DMS 273 treated with DMSO at 0.1 percent for 48 hours (cell line): ENCODE results near the gene CHST2.
"Not testable (repeated sequence)": the region's sequence is repeated elsewhere in the genome, so short reads cannot be mapped to it uniquely, and the experiment has no call there.

Experiments used
- DNase-seq: peaks from one replicate; lab custom pipeline; 2025; lab: John Stamatoyannopoulos, UW

CHST2 gene, protein sequence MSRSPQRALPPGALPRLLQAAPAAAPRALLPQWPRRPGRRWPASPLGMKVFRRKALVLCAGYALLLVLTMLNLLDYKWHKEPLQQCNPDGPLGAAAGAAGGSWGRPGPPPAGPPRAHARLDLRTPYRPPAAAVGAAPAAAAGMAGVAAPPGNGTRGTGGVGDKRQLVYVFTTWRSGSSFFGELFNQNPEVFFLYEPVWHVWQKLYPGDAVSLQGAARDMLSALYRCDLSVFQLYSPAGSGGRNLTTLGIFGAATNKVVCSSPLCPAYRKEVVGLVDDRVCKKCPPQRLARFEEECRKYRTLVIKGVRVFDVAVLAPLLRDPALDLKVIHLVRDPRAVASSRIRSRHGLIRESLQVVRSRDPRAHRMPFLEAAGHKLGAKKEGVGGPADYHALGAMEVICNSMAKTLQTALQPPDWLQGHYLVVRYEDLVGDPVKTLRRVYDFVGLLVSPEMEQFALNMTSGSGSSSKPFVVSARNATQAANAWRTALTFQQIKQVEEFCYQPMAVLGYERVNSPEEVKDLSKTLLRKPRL

DNA sequence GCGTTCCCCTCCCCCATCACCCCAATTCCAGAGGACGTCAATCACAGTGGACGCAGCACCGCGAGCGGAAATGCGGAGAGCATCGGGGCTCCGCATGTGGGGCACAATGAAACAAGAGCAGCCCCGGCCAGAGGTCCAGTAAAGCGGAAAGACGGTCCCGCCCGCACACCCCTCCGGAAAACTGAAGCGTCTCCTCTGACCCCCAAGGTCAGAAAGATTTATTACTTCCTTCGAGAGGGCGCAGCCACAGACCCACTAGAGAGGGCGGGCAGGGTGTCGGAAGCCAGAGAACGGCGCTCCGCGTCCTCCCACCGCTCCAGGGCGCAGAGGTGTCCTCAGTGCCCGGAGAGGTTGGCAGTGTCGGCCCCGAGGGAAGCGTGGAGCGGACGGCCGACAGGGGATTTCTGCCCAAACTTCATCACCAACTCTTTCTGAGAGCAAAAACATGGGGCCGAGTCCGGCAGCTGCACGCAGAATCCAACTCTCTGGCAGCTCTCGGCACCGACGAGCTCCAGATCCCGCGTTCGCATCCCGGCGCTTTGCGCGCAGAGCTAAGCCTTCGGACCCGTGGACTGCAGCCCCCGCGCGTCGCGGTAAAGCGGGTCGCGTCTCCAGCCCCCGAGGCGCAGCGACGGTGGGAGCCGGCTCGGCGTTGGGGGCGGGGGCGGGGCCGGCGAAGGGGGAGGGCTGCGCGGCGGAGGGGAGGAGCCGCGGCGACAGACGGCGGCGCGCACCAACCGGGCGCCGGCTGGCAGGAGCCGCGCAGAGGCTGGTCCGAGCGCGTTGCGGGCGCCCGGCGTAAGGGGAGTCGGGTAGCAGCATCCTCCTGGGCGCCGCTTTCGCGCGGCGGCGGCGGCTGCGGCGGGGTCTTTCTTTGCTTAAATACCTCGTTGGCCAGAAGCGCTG, at the start of gene CHST2:
Gene CHST2 (plus strand): TSS at position 763 of the 906 bp plus-strand sequence. CDS start 1,046 bp downstream, outside the sequence.
- DNase-seq, result peak; percentile 46

DNA sequence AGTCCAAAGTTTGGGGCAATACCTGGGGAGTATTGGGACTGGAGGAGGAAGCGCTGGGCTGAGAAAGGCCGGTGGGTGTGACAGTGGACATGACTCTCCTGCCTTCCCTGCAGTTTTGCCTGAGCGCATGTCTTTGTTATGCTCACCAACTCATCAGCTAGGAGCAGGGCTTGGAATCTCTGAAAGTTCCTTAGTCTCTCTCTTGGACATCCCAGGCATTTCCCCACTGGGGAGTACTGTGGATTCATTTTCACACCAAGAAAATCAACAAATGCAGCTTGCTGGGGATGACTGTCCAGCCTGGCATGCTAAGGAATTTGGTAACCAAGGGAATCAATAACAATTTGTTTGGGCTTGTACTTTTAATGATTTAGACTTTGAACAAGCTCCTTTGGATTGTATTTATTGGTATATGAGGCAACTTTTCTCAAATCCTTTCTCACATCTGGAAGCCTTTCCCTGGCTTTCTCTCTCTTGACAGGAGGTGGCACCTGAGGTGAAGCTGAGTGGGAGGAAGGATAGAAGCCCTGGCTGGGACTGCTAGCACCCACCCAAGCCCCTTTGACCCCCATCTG, 48.5 kb upstream of the CHST2 start:
- no peak for DNase-seq

DNA sequence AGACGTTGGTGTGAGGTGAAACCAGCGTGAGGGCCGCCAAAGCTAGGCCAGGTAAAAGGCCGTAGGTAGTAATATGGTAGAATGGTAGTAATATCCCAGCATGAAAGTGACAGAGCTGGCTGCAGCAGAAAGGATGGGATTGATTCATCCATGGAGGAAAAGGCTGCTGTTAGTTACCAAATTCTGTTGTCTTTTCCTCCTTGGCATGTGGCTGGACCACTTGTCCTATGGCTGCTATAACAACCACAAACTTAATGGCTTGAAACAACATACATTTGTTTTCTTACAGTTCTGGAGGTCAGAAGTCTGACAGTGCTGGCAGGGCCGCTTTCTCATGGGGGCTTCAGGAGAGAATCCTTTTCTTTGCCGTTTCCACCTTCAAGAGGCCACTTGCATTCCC, 47.8 kb upstream of the CHST2 start:
- no peak for DNase-seq

DNA sequence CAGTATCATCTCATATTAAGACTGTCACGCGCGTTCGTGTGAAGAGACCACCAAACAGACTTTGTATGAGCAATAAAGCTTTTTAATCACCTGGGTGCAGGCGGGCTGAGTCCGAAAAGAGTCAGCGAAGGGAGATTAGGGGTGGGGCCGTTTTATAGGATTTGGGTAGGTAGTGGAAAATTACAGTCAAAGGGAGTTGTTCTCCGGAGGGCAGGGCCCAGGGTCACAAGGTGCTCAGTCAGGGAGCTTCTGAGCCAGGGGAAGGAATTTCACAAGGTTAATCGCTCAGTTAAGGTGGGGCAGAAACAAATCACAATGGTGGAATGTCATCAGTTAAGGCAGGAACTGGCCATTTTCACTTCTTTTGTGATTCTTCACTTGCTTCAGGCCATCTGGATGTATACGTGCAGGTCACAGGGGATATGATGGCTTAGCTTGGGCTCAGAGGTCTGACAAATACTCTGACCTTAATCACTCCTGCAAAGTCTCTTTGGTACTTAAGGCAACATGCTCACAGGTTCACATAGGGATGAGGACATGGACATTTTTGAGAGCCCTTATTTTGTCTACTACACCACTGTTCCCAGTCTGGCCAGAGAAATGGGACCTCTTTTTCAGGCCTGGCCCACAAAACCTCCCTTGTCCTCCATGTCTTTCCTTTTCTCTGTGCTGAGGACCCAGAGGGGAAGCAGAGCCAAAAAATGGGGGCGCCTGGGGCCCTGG, 47.1 kb upstream of the CHST2 start:
- not testable (repeated sequence) for DNase-seq

DNA sequence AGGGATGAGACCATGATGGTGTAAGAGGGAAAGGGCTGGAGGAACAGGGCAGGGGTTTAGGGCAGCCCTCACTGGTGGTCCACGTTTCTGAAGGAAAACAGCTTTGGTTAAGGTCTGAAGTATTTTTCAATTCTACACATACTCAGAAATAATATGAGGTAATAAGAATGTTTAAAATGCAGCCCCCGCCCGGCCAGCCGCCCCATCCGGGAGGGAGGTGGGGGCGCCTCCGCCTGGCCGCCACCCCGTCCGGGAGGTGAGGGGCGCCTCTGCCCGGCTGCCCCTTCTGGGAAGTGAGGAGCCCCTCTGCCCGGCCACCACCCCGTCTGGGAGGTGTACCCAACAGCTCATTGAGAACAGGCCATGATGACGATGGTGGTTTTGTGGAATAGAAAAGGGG, 46.0 kb upstream of the CHST2 start:
- not testable (repeated sequence) for DNase-seq

DNA sequence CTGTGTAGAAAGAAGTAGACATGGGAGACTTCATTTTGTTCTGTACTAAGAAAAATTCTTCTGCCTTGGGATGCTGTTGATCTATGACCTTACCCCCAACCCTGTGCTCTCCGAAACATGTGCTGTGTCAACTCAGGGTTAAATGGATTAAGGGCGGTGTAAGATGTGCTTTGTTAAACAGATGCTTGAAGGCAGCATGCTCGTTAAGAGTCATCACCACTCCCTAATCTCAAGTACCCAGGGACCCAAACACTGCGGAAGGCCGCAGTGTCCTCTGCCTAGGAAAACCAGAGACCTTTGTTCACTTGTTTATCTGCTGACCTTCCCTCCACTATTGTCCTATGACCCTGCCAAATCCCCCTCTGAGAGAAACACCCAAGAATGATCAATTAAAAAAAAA, 45.6 kb upstream of the CHST2 start:
- DNase-seq, result not testable (repeated sequence)

DNA sequence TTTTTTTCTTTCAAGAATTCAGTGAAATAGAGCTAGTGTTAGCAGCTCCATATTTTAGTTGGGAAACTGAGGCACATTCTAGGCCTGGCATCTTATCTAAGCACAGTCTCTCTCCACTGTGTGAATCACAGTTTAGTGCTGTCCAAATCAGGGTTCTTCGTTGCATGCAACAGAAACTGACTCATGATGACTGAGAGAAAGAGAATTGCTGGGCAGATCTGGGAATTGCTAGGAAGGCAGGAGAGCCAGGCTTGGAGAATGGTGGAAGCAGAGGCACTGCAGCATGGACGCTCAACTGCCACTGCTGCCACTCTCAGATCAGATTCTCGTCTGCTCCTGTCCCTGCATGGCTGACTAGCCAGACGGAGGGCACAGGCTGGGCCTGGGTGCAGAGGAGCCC, 40.7 kb upstream of the CHST2 start:
- no peak for DNase-seq

DNA sequence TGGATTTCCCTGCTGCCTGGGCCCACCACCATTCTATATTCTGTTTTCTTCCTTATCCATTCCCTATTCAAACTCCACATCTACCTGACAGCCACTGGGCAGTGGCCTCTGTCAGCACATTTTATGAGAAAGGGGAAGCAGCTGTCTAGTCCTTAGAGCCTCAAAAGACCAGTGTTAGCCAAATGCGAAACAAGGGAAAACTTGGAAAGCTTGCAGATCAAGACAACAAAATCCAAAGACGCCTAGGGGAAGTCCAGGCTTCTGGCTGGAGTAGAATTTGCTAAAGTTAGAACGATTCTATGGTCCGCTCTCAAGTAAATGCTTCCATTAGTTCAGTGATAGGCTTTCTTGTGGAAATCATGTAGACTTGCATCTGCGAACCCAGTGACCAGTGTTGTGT, 39.4 kb upstream of the CHST2 start:
- no peak for DNase-seq

DNA sequence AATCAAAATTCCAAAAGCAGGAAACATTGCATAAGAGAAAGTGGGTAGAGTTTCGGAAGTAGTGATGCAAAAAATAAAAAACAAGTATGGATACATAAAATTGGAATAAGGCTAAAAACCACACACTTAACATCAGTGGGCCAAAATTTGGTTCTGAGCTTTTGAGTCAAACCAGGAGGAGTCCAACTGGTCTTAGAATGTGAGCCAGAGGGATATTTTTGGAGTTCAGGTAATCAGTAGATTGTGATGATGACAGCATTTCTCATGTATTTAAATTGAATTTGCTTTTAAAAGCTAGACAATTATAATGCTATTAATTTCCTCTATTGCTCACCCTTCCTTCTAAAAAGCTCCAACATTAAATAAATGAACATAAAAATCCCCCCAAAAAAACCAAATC, 38.2 kb upstream of the CHST2 start:
- no peak for DNase-seq

DNA sequence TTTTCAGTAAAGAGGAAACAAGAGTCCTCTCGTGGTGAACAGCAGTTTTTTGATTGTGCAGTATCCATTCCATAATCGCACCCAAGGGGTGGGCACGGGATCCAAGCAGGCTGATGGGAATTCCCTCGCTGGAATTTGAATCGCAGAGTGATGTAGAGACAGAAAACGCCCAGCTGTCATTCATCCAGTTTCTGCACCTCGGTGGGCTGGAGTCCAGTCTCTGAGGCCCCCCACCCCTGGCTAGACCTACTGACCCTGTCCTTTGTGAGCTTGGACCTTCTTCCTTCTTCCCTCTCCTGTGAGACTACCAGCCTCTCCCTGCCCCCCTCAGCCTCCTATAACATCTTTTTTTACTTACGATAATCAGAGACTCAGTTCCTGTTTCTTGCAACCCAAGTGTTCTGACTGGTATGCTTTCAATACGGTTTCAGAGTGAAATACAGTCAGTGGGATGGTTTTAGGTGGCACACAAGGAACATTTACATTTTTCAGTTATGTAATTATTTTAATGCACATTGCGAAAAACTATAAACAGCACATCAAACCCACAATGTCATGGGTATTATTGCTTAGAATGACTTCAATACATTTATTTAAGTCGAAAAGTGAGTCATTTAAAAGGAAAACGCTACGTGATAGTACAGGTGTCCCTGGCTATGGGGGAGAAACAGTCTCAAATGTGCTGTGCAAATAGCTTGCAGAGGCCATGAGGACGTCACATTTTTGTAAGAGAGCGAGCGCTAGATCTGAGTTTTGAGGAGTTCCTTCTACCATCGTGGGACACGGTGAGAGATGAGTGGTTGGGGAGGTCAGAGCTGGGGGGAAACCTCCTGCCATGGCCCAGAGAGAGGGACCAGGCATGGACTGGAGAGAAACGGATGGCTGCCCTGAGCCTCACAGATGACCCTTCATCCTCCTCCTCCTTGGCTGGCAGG, 37.5 kb upstream of the CHST2 start:
- no peak for DNase-seq

DNA sequence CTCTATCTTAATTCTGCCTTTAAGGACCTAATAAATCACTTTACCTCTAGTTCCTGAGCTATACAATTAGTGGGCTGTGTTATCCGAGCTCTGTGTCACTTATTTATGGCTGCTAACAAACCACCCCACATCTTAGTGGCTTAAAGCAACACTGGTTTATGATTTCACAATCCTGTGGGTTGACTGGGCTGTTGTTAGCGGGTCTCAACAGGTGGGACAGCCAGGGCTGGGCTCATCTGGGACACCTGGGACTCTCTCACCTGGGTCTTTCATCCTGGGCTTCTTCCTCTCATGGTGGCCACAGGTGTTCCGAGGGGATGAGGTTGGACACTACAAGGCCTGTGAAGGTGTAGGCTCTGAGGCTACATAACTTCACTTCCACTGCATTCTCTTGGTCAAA, 35.8 kb upstream of the CHST2 start:
- no peak for DNase-seq

DNA sequence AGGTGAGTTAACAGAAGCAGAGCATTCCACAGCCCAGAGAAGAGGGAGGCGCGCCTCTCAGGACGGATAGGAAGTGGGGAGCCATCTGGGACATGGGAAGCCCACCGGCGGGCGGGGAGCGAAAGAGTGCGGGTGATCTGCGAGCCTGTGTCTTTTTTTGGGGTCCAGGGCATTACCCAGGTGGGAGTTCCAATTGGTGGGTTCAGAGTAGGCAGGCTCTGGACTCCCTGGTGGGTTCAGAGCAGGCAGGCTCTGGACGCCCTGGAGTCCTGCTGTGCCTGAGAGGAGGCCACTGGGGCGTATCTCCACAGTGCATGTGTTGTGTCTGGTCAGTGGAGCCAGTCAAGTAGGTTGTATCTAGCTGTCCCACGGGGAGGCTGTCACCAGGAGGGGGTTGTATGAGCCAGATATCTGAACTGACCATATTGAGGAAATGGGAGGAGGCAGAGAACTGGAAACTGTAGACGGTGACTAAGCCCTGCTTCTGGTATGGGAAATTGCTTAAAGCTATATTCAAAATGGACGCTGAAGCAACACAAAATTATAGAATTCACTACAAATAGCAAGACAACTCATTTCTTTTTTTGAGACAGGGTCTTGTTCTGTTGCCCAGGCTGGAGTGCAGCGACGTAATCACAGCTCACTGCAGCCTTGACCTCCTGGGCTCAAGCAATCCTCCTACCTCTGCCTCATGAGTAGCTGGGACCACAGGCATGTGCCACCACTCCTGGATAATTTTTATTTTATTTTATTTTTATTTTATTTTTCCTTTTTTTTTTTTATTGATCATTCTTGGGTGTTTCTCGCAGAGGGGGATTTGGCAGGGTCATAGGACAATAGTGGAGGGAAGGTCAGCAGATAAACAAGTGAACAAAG, 34.5 kb upstream of the CHST2 start:
- DNase-seq, result no peak

DNA sequence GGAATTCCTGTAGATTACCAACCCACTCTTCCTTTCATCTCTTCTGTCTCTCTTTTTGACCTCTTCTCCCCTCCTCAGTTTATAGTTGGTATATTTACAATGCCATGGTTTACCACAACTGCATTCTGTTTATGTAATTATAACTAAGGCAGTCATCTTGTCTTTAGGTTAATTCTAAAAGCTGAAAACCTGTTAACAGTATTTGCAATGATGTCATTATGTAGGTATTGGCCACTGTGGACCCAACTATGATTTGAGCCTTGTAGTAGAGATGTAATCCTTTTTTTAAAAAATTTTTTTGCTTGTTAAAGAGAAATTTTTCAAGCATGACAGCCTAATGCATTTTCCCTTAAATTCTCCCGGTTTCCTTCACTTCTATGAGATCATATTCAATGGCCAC, 30.7 kb upstream of the CHST2 start:
- no peak for DNase-seq

DNA sequence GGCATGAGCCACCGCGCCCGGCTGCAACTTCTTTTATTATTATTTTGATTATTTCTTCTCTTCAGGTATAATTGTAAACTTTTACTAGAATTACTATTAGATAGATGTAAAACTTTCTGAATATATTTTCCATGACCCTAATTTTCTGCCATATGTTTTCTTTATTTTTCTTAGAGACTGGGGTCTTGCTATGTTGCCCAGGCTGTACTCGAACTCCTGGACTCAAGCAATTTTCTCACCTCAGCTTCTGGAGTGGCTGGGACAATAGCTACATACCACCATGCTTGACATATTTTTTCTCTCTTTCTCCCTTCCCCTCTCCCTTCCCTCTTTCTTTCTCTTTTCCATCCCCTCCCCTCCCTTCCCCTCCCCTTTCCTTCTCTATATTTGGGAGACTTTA, 29.6 kb upstream of the CHST2 start:
- DNase-seq, result no peak

DNA sequence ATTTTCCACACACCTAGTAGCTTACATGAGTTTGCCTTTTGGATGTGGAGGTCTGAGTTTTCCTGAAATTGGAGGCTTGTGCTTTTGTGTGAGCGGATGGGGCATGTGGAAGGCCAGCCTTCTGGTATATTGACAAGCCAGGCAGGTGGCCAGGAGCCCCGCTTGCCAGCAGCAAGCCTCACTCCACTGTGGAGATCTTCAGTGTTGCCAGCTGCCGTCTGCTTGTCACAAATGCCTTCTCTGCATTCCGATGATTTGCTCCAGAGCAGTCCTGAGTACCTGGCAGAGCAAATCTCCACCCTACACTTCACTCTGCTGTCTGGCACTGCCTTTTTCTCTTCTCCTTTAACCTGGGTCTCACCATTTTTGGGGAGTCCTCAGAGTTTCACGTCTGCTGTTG, 29.1 kb upstream of the CHST2 start:
- peak; percentile 86 for DNase-seq

DNA sequence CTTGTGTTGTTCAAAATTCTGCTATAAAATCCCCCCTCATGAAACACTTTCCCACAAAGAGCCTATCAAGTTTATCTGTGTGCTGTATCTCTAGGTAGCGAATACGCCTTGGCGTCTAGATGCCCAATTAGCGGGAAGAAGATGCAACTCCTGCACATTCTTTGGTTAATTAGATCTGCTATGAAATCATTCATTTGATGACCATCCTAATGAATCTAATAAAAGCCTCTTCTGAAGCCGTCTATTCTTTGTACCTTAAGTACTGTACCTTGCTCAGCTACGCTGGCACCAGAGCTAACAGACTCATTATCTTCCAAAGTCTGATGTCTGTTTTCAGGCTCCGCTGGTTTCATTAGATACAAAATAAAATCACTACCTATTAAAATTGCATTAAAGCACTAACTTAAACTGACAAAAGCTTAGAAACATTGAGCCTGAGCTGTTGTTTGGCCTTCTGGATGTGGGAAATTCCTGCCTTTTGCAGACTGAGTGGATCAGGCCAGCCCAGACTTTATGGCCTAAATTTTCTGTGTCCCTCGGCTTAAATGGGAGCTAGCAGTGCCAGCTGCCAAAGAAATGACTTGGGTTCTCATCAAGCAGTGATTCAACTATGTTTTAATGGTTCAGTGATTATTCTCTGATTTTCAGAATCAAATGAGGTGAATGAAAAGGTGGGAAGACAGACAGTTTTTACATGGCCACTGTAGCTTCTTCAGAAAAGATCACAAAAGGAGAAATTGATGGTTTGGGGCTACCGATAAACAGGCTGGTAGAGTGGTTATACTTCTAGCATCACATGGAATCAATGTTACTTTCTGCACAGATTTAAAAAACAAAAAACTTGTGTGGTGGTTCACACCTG, 28.4 kb upstream of the CHST2 start:
- DNase-seq, result no peak

DNA sequence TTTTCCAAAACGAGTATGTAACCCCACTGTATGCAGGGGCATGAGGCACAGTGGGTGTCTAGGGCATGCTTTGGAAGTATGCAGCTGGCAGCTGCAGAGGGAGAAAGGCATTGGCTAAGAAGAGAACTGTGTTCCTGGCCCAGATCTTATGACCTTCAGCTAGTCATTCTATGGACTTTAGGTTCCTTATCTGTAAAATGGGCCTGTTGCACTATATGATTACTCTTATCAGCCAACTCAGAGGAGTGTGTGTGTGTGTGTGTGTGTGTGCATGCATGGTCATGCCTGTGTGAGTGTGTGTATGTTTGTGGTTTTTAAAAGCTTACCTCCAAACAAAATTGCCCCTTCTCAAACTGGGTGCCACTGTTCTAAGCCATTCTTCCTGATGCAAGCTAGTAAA, 27.4 kb upstream of the CHST2 start:
- DNase-seq, result no peak

DNA sequence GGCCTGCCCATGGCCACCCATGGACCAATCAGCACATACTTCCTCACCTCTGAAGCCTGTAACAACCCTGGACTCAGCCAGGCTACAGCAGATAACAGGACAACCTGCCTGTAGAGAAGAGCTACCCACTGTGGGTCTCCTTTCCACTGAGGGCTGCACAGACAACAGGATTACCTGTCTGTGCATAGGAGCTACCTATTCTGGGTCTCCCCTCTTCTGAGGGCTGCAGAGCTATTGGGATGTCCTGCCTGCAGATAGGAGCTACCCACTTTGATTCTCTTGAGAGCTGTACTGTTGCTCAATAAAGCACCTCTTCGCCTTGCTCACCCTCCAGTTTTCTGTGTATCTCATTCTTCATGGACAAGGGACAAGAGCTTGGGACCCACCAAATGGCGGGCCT, 23.8 kb upstream of the CHST2 start:
- DNase-seq, result no peak
